GM11168 (cell line): ENCODE measurements around the gene THAP7.

Source experiments
- in situ Hi-C: fragments of 300-500 bp; cut with MboI; formaldehyde crosslinking; loops from one replicate; pipeline ENCODE4 v1.12.0; 2022; ENCODE audit warnings: low sequenced_read_pairs; ENCODE audit not compliant: unreplicated experiment

The THAP7 gene

DNA sequence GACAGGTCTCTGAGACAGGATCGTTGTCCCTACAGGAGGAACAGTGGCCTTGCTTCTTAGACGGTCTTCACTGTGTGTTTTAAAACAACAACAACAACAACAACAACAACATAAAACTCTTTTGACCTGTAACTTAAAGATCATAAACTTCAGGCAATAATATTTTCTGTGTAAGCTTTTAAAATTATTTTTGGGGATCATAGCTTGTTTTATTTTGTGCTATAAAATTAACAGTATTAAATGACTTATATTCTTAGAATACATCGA, 48.6 kb downstream of the THAP7 start:
- in situ Hi-C loops = no loop called here

DNA sequence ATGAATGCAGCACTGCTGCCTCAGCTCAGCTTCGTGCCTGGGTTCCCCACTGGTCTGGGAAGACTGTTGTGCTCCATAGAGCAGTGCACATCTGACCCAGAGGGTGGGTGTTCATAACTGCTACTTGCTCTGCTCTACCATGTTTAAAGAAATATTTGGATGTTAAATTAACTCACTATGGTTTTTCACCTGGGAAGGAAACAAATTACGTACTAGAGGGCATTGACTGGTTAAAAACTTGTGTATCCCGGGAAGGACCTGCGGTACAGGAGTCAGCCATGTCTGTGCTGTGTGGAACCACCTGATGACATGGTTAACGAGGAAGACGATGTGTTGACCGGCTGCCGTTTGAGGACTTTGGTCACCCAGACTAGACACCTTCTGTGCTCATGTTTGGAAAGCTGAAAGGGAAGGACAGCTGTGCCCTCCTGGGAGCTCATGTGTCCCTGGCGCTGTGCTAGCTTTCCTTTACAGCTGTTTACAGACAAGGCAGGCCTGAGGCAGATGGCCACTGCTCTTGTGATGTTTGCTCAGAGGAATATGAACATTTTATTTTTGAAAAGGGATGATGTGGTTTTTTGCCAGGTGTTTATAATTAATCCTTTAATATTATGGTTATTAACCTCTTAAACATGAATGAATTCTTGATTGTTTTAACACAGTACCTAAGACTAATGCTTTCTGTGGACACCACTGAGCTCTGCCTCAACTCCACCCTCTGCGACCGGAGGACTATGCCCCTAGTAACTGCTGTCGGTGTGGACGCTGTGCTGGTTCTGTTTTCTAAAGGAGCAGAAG, 49.2 kb downstream of the THAP7 start:
- in situ Hi-C loops = no loop called here

DNA sequence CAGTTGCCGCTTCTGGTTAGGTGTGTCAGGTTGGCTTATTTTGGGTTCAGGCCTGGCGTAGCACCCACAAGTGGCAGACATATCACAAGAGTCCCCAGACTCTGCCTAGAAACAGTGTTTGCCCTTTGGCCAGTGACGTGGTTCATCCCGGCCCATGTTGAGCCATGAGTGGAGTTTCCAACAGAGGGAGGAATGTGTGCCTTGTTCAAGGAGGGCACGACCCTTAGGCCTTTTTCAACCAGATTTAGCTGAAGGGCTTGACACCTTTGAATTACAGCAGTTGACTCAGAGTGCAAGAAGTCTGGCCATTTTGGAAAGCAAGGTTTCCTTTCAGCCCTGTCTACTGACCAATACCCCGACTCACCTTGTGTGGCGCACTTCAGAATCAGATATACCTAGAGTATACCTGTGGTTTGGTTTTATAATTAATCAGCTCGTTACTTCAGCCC, 50.0 kb downstream of the THAP7 start:
- in situ Hi-C loops = no loop called here

DNA sequence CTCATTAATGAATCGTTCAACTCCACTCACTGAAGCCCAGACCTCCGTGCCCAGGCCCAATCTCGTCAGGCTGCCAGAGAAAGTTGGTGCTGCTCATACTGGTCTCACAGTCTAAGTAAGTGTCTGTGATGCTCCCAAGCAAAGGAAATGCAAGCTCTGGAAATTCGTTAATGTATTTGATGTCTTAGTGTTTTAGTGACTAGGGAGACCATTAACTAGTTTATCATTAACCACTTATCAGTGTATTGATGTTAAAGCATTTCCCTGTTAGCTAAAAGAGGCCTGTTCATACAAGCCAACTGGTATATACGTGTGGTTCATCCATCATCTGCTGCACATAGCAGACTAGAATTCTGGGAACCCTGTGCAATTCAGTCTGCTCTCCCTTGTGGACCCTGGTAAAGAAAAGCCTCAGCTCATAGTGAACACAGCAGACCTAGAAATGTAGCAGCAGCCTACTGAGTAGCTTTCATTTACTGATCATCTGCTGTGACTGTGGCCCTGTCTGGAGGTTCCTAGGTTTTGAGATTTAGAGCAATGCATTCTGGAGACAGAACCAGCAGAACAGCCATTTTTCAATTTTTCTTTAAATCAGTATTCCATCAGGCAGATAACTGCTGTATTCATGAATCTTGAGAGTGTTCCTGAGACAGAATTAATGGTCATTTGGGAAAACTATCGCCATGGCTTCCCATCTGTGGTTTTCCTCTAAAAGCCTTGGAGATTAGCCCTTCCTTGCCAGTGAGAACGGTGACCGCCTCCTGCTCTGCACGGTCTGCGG, 50.6 kb downstream of the THAP7 start:
- in situ Hi-C loops = no loop called here

DNA sequence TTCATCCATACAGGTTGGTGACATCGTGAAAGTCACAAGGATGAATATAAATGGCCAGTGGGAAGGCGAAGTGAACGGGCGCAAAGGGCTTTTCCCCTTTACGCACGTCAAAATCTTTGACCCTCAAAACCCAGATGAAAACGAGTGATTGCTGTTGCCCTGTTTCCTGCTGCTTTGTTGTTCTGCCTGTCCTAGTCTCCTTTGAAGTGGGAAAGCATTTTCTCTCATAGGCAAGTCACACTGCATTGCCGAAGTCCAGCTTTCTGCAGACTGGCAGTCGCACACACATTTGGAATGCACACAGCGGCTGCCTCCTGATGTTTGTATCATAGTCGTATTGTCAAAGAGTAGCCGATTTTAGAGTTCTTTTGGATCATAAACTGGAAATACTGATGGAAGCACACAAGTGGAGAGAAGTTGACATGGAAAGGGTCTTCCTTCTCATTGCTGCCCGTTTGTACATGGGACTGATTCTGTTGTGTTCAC, 52.2 kb downstream of the THAP7 start:
- in situ Hi-C loops = no loop called here
